Right hindlimb (tissue), 1 donor: Measurements from ENCODE around the gene UBLCP1.
"Not testable (repeated sequence)": the region's sequence is repeated elsewhere in the genome, so short reads cannot be mapped to it uniquely, and the experiment has no call there.

ENCODE experiments used
- DNase-seq: peaks from one replicate; pipeline ENCODE4 v3.0.0-alpha.2; 2018

Gene UBLCP1

DNA sequence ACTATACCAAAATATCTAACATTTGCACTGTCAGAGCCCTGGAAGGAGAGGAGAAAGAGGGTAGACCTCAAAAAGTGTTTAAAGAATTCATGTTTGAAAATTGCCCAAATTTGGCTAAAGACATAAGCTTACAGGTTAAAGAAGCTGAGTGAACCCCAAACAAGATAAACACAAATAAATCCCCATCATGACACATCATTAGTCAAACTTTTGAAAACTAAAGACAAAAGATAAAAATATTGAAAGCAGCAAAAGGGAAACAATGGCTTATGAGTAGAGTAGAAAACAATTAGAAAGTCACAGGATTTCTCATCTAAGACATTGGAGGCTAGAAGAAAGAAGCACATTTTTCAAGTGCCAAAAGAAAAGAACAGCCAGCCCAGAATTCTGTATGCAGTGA is 6.1 kb upstream of the UBLCP1 start:
- no peak for DNase-seq

GRCh38 chr5:159257629-159258283 is 5.3 kb upstream of the UBLCP1 start:
- DNase-seq: no peak

DNA sequence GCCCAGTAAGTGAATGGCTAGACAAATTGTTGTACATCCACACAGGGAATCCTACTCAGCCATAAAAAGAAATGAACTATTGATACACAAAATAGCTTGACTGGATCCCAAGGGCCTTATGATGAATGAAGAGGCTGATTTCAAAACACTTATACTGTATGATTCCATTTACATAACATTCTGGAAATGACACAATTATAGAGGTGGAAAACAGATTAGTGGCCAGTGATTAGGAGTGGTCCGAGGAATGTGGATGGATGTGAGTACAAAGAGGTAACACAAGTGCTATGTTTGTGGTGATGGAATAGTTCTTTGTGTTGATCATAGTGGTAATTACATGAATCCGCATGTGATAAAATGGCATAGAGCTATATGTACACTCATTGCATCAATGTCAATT is 4.7 kb upstream of the UBLCP1 start:
- no peak for DNase-seq

- not testable (repeated sequence) for DNase-seq
Measured at GRCh38 chr5:159260212-159260611, 2.9 kb upstream of the UBLCP1 start.

GRCh38 chr5:159262472-159262858 is 625 bp upstream of the UBLCP1 start:
- peak; percentile 16 for DNase-seq

DNA sequence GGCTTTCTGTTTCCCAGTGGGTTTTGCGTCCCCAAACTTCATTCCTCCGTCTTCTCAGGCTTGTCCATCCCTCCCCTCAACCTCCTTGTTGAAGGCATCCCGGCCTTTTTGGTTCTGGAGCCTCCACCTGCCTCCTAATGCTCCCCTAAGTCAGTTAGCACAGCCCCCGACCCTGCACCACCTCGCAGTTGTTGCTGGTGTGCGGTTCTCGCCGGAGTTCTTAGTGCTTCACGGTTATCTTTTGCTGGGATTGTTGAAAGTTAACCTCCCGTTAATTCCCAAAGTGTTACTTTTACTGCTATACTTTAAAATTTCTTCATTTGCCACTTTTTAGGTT is 447 bp downstream of the UBLCP1 start:
- no peak for DNase-seq

DNA sequence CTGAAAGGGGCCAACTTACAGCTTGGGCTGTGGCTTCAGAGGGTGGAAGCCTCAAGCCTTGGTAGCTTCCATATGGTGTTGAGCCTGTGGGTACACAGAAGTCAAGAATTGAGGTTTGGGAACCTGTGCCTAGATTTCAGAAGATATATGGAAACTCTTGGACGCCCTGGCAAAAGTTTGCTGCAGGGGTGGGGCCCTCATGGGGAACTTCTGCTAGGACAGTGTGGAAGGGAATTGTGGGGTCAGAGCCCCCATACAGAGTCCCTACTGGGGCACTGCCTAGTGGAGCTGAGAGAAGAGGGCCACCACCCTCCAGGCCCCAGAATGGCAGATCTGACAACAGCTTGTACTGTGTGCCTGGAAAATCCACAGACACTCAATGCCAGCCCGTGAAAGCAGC is 3.7 kb downstream of the UBLCP1 start:
- not testable (repeated sequence) for DNase-seq

- DNase-seq: no peak
Measured at GRCh38 chr5:159269723-159270122, 6.6 kb downstream of the UBLCP1 start.

DNA sequence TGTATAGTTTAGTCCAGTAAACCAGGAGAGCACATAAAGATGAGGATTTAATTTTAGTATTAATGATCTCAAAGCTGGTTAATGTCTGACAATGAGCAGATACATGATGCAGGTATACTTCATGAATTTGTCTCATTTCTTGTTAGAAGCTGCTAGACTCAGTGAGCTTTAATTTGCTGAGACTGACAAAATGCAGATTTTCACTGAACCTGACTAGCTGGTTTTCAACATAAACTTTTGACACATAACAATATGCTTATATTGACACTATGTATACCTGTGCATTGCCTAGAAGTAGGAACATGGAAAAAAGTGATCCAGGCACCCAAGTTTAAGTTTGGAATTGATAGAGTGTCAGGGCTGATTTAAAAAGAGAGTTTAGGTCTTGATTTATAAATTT is 10.8 kb downstream of the UBLCP1 start:
- DNase-seq: no peak

DNA sequence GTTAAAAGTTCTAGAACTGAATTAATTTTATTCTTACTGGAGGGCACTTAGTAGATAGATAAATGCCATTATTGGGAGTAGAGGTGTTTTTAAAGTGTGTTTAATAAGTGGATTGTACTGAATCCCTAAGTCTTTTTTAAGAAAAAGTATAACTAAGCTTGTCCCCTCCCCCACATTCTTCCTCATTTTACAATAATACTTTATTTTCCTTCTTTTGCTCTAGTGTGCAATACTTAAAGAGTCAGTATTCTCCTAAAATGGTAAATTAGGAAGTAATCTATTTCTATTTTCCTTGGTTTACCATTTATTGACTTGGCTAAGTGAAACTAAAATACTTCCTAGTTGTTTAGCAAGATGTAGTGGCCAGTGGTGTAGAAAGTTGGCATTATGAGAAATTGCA is 11.6 kb downstream of the UBLCP1 start:
- DNase-seq: no peak

- no peak for DNase-seq
Measured at GRCh38 chr5:159286420-159287035, 23.4 kb downstream of the UBLCP1 start.

GRCh38 chr5:159290741-159291140 is 27.7 kb downstream of the UBLCP1 start:
- no peak for DNase-seq

DNA sequence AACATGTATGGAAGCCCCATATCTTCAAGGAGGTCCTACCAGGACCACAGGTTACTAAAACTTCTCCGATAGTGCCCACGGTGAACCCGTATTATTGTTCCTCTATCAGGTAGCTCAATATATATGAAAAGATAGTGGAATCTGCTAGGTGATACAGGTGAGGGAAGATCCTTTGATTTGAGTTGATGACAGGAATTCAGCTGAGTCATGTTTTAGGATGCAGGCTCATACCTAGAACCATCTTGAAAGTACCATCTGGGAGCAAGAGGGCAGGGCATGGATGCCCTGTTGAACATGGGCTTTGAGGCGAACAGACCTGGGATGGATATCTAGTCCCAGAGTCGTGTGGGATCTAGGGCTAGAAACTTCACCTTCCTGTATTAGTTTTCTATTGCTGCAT is 31.8 kb downstream of the UBLCP1 start:
- DNase-seq: no peak

- DNase-seq: not testable (repeated sequence)
Measured at GRCh38 chr5:159297300-159297699, 34.2 kb downstream of the UBLCP1 start.

GRCh38 chr5:159301466-159301865 is 38.4 kb downstream of the UBLCP1 start:
- DNase-seq: no peak

DNA sequence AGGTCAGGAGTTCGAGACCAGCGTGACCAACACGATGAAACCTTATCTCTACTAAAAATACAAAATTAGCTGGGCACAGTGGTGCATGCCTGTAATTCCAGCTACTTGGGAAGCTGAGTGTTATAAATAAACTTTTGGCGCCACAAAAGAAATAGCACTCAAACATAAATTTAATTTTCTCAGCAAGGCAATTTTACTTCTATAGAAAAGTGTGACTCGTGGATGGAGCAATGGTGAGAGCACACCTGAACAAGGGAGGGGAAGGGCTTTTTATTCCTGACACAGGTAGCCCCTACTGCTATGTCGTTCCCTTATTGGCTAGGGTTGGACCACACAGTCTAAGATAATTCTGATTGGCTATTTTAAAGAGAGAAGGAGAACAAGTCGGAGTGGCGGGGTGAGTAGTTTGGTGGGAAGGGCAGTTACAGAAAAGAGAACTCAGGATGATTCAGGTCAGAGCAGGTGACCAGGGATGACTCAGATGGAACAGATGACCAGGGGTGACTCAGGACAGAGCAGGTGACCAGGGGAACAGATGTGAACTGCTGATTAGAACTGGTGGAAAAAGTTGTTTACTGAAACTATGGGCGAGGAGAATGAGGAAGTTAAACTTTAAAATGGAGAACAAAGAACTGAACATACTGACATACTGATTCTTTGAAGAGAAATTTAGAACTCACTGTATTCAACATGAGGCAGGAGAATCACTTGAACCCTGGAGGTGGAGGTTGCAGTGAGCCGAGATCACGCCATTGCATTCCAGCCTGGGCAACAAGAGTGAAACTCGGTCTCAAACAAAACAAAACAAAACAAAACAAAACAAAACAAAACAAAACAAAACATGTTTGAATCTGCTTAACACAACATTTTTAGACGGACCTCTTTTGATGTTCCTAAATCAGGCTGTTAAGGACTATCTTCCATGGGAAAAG is 39.1 kb downstream of the UBLCP1 start:
- DNase-seq: not testable (repeated sequence)

DNA sequence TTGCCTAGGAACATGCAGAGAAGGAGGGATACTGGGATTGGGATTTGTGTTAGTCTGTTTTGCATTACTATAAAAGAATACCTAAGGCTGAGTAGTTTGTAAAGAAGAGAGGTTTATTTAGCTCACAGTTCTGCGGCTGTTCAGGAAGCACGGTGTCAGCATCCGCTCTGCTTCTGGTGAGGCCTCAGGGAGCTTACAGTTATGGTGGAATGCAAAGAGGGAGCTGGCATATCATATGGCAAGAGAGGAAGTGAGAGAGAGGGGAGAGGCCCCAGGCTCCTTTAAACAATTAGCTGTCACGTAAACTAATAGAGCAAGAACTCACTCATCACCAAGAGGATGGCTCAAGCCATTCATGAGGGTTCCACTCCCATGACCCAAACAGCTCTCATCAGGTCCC is 40.2 kb downstream of the UBLCP1 start:
- DNase-seq: no peak

DNA sequence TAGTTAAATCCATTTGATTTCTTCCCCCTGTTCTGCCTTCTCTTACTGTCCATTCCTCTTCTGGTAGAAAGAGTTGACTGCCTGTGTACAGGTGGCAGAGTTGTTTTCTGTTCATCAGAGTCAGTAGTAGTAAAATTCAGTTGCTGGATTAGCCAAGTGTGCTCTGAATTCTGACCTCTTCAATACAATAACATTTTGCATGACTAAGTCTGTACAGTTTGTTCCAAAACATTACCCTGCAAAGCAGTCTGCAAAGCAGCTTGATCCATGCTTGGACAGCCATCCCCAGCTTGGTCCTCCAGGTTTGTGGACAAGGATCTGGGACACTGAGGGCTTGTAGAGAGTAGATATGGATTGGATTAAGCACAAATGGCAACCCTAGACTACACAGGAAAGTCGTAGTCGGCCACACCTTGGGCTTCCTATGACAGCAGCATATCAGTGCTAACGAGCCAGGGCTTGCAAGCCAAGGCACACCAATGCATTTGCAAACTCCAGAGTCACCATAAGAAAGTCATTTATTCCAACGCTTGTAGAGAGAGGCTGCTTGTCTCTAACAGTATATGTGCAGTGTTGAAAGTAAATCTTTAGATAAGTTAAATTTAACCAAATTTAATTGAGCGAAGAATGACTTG is 42.0 kb downstream of the UBLCP1 start:
- DNase-seq: no peak

DNA sequence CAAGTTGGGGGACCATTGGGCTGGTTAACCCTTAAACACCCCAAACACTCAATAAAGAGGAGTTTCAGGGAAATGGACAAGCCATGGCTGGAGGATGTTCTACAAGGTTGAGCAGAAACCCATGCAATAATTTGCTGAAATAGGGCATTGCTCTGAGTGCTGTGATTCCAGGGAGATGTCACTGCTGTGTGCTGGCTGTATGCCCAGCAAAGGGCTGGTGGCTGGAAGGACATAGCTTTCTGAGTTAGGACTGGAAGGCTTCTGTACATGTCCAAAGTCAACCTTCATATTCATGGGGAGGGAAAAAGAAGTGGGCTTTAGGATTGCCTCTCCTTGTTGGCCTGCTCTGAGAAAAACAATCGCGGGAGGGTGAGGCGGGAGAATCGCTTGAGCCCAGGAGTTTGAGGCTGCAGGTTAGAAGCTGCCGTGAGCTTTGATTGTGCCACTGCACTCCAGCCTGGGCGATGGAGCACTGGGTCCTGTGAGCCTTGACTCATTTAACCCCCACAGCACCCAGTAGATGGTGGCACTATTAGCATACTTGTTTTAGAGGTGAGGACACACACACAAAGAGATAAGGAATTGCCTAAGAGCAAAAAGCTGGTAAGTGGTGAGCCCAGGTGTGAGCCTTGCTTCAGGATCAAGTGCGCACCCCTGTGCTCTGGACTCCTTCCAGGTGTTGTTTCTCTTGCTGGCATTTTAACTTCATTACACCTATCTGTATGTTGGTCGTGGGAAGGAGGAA is 46.8 kb downstream of the UBLCP1 start:
- no peak for DNase-seq

DNA sequence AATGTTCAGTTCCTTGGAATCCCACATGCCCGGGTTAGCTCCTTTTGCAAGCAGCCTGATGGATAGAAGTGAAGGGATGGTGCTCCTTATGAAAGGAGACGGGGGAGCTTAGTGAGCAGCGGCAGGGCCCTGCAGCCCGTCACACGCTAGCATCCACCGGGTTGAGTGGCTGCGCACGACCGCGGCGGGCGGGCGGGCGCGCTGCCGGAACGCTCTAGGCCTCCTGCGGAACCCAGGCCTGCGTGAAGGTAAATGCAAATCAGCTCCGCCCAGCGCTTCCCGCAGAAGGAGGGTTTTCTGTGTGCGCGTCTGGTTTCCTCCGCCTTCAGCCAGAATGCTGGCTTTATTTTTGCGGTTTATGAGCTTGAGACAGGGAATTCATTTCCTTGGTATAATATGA is 47.4 kb downstream of the UBLCP1 start:
- peak; percentile 24 for DNase-seq

- no peak for DNase-seq
Measured at GRCh38 chr5:159311063-159311462, 48.0 kb downstream of the UBLCP1 start.

- DNase-seq: no peak
Measured at GRCh38 chr5:159313197-159313596, 50.1 kb downstream of the UBLCP1 start.
